Femur (tissue), 1 donor: ENCODE measurements around the gene WDR37.
"Not testable (repeated sequence)": the region's sequence is repeated elsewhere in the genome, so short reads cannot be mapped to it uniquely, and the experiment has no call there.

ENCODE experiments used
- DNase-seq: peaks from one replicate; pipeline ENCODE4 v3.0.0-alpha.2; 2017

The WDR37 gene

GRCh38 chr10:1155791-1156615, 99.8 kb downstream of the WDR37 start:
- no peak for DNase-seq

- no peak for DNase-seq
These were observed 100.4 kb downstream of the WDR37 start for GRCh38 chr10:1156616-1156886.

- DNase-seq = no peak
These were observed 100.9 kb downstream of the WDR37 start for GRCh38 chr10:1156921-1157614.

GRCh38 chr10:1157615-1157933, 101.4 kb downstream of the WDR37 start:
- DNase-seq = no peak

- DNase-seq = no peak
These were observed 101.9 kb downstream of the WDR37 start for GRCh38 chr10:1158066-1158465.

- DNase-seq = not testable (repeated sequence)
These were observed 102.4 kb downstream of the WDR37 start for GRCh38 chr10:1158536-1158935.

- no peak for DNase-seq
These were observed 103.2 kb downstream of the WDR37 start for GRCh38 chr10:1159131-1160061.

- DNase-seq = no peak
These were observed 104.6 kb downstream of the WDR37 start for GRCh38 chr10:1160561-1161314.

GRCh38 chr10:1161315-1161673, 105.1 kb downstream of the WDR37 start:
- DNase-seq = not testable (repeated sequence)

- peak; percentile 7 for DNase-seq
These were observed 106.5 kb downstream of the WDR37 start for GRCh38 chr10:1162481-1163203.

- DNase-seq = peak; percentile 7
These were observed 107.0 kb downstream of the WDR37 start for GRCh38 chr10:1163204-1163660.

- no peak for DNase-seq
These were observed 107.6 kb downstream of the WDR37 start for GRCh38 chr10:1163831-1164230.

- no peak for DNase-seq
These were observed 110.1 kb downstream of the WDR37 start for GRCh38 chr10:1166101-1166827.

GRCh38 chr10:1166828-1167275, 110.7 kb downstream of the WDR37 start:
- no peak for DNase-seq

- DNase-seq = peak; percentile 1
These were observed 112.6 kb downstream of the WDR37 start for GRCh38 chr10:1168763-1169162.

- no peak for DNase-seq
These were observed 113.2 kb downstream of the WDR37 start for GRCh38 chr10:1169186-1169885.

GRCh38 chr10:1169981-1170866, 114.0 kb downstream of the WDR37 start:
- DNase-seq = no peak

GRCh38 chr10:1170867-1171180, 114.6 kb downstream of the WDR37 start:
- DNase-seq = no peak

GRCh38 chr10:1171182-1171581, 115.0 kb downstream of the WDR37 start:
- DNase-seq = no peak

GRCh38 chr10:1171586-1171985, 115.4 kb downstream of the WDR37 start:
- no peak for DNase-seq
